SK-N-SH (cell line): Measurements from ENCODE around the gene HAUS5. TPM values are rescaled to one million over a fixed set of nuclear protein-coding genes. Genes with fewer than 3 reads are reported as not detected.
A peak's percentile ranks its signal among the peaks of the same experiment; 100 is the strongest.

ENCODE experiments used
- CTCF ChIA-PET: fragments of 300-600, 350-600 bp; formaldehyde crosslinking; extraction: SDS; loops from one replicate; lab custom pipeline; 2021; lab: Yijun Ruan, JAX
- POLR2A ChIA-PET: fragments of 350-600 bp; sonication (Branson Sonifier 250); formaldehyde crosslinking; extraction: SDS; loops from one replicate; lab custom pipeline; 2020; ENCODE audit warnings: antibody characterized with exemption, inconsistent platforms; lab: Yijun Ruan, JAX
- DNase-seq: peaks from one replicate; pipeline ENCODE4 v3.0.0; 2012
- H2AFZ ChIP-seq: fragments of 200-600 bp; sonication (generic); 2 replicates; pipeline ENCODE4 v1.8.1; 2016; ENCODE audit warnings: antibody characterized with exemption, mild to moderate bottlenecking, low read depth
- H3F3A ChIP-seq: fragments of 200-600 bp; sonication (generic); replicated peaks from 2 replicates; pipeline ENCODE3; 2016; ENCODE audit warnings: antibody characterized with exemption, mild to moderate bottlenecking; ENCODE audit not compliant: insufficient read depth
- H3K27ac ChIP-seq, 2 experiments: fragments of 200-500 bp in 1 of 2; fragments of 200-600 bp in 1 of 2; sonication (Bioruptor generic) in 1 of 2; sonication (generic), shearing (Covaris generic) in 1 of 2; 2 replicates each; pipeline versions ENCODE4 v1.5.1 to v1.6.1; 2014 to 2016; ENCODE audit warnings: low read depth in 2 of 2, inconsistent platforms in 1 of 2, low read length in 1 of 2, mild to moderate bottlenecking in 1 of 2, mixed read lengths in 1 of 2
- H3K27me3 ChIP-seq: fragments of 200-600 bp; sonication (generic), shearing (Covaris generic); 2 replicates; pipeline ENCODE4 v1.6.1; 2016; ENCODE audit warnings: mixed run types; ENCODE audit not compliant: insufficient read depth
- H3K36me3 ChIP-seq, 2 experiments: fragments of 200-500 bp in 1 of 2; fragments of 200-600 bp in 1 of 2; sonication (Bioruptor generic) in 1 of 2; sonication (generic) in 1 of 2; replicated peaks in 1 of 2; 2 replicates each; pipeline versions ENCODE3 to v1.5.1; 2014 to 2016; ENCODE audit warnings: low read length in 1 of 2, mild to moderate bottlenecking in 1 of 2; ENCODE audit not compliant: insufficient read depth in 2 of 2, control insufficient read depth in 1 of 2
- H3K4me1 ChIP-seq, 2 experiments: fragments of 200-500 bp in 1 of 2; fragments of 200-600 bp in 1 of 2; sonication (Bioruptor generic) in 1 of 2; sonication (generic), shearing (Covaris generic) in 1 of 2; 2 replicates each; pipeline versions ENCODE4 v1.5.1 to v1.6.1; 2014 to 2016; ENCODE audit warnings: low read depth in 1 of 2, low read length in 1 of 2, mixed run types in 1 of 2; ENCODE audit not compliant: insufficient read depth in 2 of 2, control insufficient read depth in 1 of 2
- H3K4me2 ChIP-seq: fragments of 200-600 bp; sonication (generic), shearing (Covaris generic); 2 replicates; pipeline ENCODE4 v1.6.1; 2017; ENCODE audit warnings: mixed run types
- H3K4me3 ChIP-seq, 2 experiments: fragments of 200-500 bp in 1 of 2; fragments of 200-600 bp in 1 of 2; sonication (Bioruptor generic) in 1 of 2; sonication (generic), shearing (Covaris generic) in 1 of 2; 2 replicates each; pipeline versions ENCODE4 v1.5.1 to v1.8.1; 2014 to 2016; ENCODE audit warnings: low read depth in 2 of 2, inconsistent platforms in 1 of 2, low read length in 1 of 2, mild to moderate bottlenecking in 1 of 2, mixed read lengths in 1 of 2, moderate library complexity in 1 of 2
- H3K79me2 ChIP-seq: fragments of 200-600 bp; sonication (generic); 2 replicates; pipeline ENCODE4 v1.8.1; 2017; ENCODE audit warnings: mild to moderate bottlenecking; ENCODE audit not compliant: insufficient read depth
- H3K9ac ChIP-seq: fragments of 200-600 bp; sonication (generic); 2 replicates; pipeline ENCODE4 v1.6.1; 2017; ENCODE audit warnings: mixed run types
- H3K9me2 ChIP-seq: fragments of 200-600 bp; sonication (generic); 2 replicates; pipeline ENCODE4 v1.6.1; 2017; ENCODE audit warnings: mixed run types
- H3K9me3 ChIP-seq: fragments of 200-600 bp; sonication (generic); 2 replicates; pipeline ENCODE4 v1.6.1; 2017; ENCODE audit warnings: mixed run types, mild to moderate bottlenecking, moderate library complexity
- H4K20me1 ChIP-seq: fragments of 200-600 bp; sonication (generic); 2 replicates; pipeline ENCODE4 v1.6.1; 2017; ENCODE audit warnings: mild to moderate bottlenecking, mixed run types; ENCODE audit not compliant: insufficient read depth
- FOSL2 ChIP-seq: IDR thresholded peaks from 2 replicates; pipeline ENCODE4 v1.4.0; 2012; ENCODE audit warnings: low read depth, mild to moderate bottlenecking, moderate library complexity, borderline replicate concordance
- FOXJ3 ChIP-seq: sonication (generic); formaldehyde crosslinking; IDR thresholded peaks from 2 replicates; pipeline ENCODE4 v1.5.1; 2020; ENCODE audit warnings: mild to moderate bottlenecking, missing genetic modification reagents
- FOXM1 ChIP-seq: IDR thresholded peaks from 2 replicates; pipeline ENCODE4 v1.4.0; 2012; ENCODE audit warnings: low read depth, mild to moderate bottlenecking
- GABPA ChIP-seq: IDR thresholded peaks from 2 replicates; pipeline ENCODE4 v1.4.0; 2012; ENCODE audit warnings: low read depth, mild to moderate bottlenecking
- IRF3 ChIP-seq: fragments of 150-350 bp; IDR thresholded peaks from 2 replicates; pipeline ENCODE4 v1.6.1; 2016; ENCODE audit warnings: mild to moderate bottlenecking, low read depth, low read length
- JUND ChIP-seq: IDR thresholded peaks from 2 replicates; pipeline ENCODE4 v1.4.0; 2012
- MAX ChIP-seq: IDR thresholded peaks from 2 replicates; pipeline ENCODE4 v1.4.0; 2012; ENCODE audit warnings: low read depth
- MXI1 ChIP-seq: IDR thresholded peaks from 2 replicates; pipeline ENCODE4 v1.6.1; 2012; ENCODE audit warnings: mild to moderate bottlenecking, low read depth, low read length, improper control_type of control experiment
- RAD21 ChIP-seq: IDR thresholded peaks from 2 replicates; pipeline ENCODE4 v1.6.1; 2012; ENCODE audit warnings: mild to moderate bottlenecking, low read length
- REST ChIP-seq: IDR thresholded peaks from 2 replicates; pipeline ENCODE4 v1.6.1; 2012; ENCODE audit warnings: mild to moderate bottlenecking, low read depth, low read length, moderate library complexity
- RXRA ChIP-seq: IDR thresholded peaks from 2 replicates; pipeline ENCODE4 v1.4.0; 2012; ENCODE audit warnings: low read depth, mild to moderate bottlenecking, borderline replicate concordance
- SIN3A ChIP-seq: IDR thresholded peaks from 2 replicates; pipeline ENCODE4 v1.6.1; 2012; ENCODE audit warnings: low read depth, mild to moderate bottlenecking, low read length, moderate library complexity, borderline replicate concordance
- TCF12 ChIP-seq: IDR thresholded peaks from 2 replicates; pipeline ENCODE4 v1.4.0; 2012
- TEAD4 ChIP-seq: IDR thresholded peaks from 2 replicates; pipeline ENCODE4 v1.4.0; 2012; ENCODE audit warnings: mild to moderate bottlenecking, borderline replicate concordance; ENCODE audit not compliant: insufficient read depth
- USF2 ChIP-seq: fragments of 150-350 bp; IDR thresholded peaks from 2 replicates; pipeline ENCODE4 v1.6.1; 2017; ENCODE audit warnings: antibody characterized with exemption, low read length, low read depth, borderline replicate concordance
- ZBTB33 ChIP-seq: IDR thresholded peaks from 2 replicates; pipeline ENCODE4 v1.4.0; 2012; ENCODE audit warnings: low read depth, borderline replicate concordance
- WGBS: methylation state at CpG from one replicate; pipeline ENCODE4 v1.1.6; 2017; ENCODE audit warnings: low lambda C conversion rate; 5-methylcytosine and 5-hydroxymethylcytosine counted together
- polyA plus RNA-seq, 3 experiments: library from polyadenylated mRNA; depleted of rRNA; stranded (reverse); fragments of >200 nt; gene quantifications; 2 replicates each; pipeline ENCODE4 v1.2.3, GENCODE V29; 2012

The HAUS5 gene
- polyA plus RNA-seq, 1 of the 3 experiments (the other 2 are of a cell fraction): 7.1 TPM

GRCh38 chr19:35609851-35610353 is 2.6 kb upstream of the HAUS5 start (continued):
- TF ChIP-seq TCF12 (no peak), ZBTB33 (no peak), TEAD4 (no peak), FOXJ3 (CRISPR knock-in tag) (no peak), FOSL2 (no peak)

- Histone ChIP-seq H3K27ac (no peak overlapping the region), H3K9me2 (no peaks in the 10 kb centered on the region), H2AFZ (peak overlapping the region; percentile 89), H3F3A (no peaks in the 10 kb centered on the region), H3K79me2 (peaks cover 3% of the 10 kb centered on the region; the same call in 1 of the 2 replicates), H3K9me3 (0 out of 2 replicates have a peak, but pooled peaks cover 4% of the 10 kb centered on the region), H3K4me3 (peak overlapping the region; percentile 75 to 88), H4K20me1 (no peaks in the 10 kb centered on the region), H3K27me3 (no peaks in the 10 kb centered on the region), H3K36me3 (peaks cover 0 to 2% of the 10 kb centered on the region in 2 experiments), H3K4me2 (peak overlapping the region; percentile 92), H3K9ac (no peak overlapping the region), H3K4me1 (peaks cover 0 to 10% of the 10 kb centered on the region in 2 experiments; a peak in 1 of 4 replicates)
- TF ChIP-seq SIN3A (no peak), GABPA (no peak), MAX (no peak), REST (no peak), MXI1 (no peak), RAD21 (no peak), TCF12 (no peak), IRF3 (no peak), RXRA (no peak), FOXM1 (no peak), JUND (no peak), USF2 (no peak)
- WGBS: 18% methylated on average over 9 of the region's 9 CpGs
- CTCF ChIA-PET: interaction anchor here (1.1 to 4.1 kb wide), 3 partner anchors 20 to 259 kb away, joined by 3 to 13 read pairs (median 3); no protein-coding TSS in a partner anchor
- POLR2A ChIA-PET: interaction anchor here (1.0 kb wide), 1 partner anchor 32 kb away, joined by 3 read pairs; no protein-coding TSS in a partner anchor
- no peak for DNase-seq
Measured at GRCh38 chr19:35612224-35612558, 344 bp upstream of the HAUS5 start.
